ENCODE data around the gene OSBP2.

OSBP2 gene

DNA sequence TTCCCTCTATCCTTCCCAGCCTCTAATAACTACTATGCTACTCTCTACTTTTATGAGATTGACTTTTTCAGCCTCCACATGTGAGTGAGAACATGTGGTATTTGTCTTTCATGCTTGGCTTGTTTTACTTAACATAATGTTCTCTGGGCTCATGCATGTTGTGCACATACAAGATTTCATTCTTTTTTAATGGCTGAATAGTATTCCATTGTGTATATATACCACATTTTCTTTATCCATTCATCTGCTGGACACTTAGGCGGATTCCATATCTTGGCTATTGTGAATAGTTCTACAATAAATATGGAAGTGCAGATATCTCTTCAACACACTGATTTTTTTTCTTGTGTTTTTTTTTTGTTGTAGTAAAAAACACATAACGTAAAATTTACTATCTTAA, 19.4 kb downstream of the OSBP2 start:
- ATAC-seq, result no peak
- no peak for TF ChIP-seq GLIS3 (CRISPR knock-in tag; IDR thresholded peaks at IDR 0.05)
- peak; percentile 59 for TF ChIP-seq ZNF8 (CRISPR knock-in tag; IDR thresholded peaks at IDR 0.05)

- TF ChIP-seq OSR1 (CRISPR knock-in tag; IDR thresholded peaks at IDR 0.05), result no peak
- TF ChIP-seq ZFP3 (CRISPR knock-in tag; IDR thresholded peaks at IDR 0.05), result no peak
- no peak for TF ChIP-seq CSDC2 (CRISPR knock-in tag; IDR thresholded peaks at IDR 0.05)
- TF ChIP-seq ZNF8 (CRISPR knock-in tag; IDR thresholded peaks at IDR 0.05), result no peak
- no peak for TF ChIP-seq ZNF70 (CRISPR knock-in tag; IDR thresholded peaks at IDR 0.05)
- no peak for TF ChIP-seq ISL1 (CRISPR knock-in tag; IDR thresholded peaks at IDR 0.05)
- TF ChIP-seq ZNF565 (CRISPR knock-in tag; conservative IDR thresholded peaks at IDR 0.05; ENCODE audit: low read depth), result no peak
- no peak for TF ChIP-seq TOX (CRISPR knock-in tag; IDR thresholded peaks at IDR 0.05; ENCODE audit: borderline replicate concordance)
- no peak for TF ChIP-seq ESRRG (CRISPR knock-in tag; IDR thresholded peaks at IDR 0.05)
- TF ChIP-seq TCF4 (CRISPR knock-in tag; IDR thresholded peaks at IDR 0.05; ENCODE audit: borderline replicate concordance), result no peak
- TF ChIP-seq, protein P1, sequence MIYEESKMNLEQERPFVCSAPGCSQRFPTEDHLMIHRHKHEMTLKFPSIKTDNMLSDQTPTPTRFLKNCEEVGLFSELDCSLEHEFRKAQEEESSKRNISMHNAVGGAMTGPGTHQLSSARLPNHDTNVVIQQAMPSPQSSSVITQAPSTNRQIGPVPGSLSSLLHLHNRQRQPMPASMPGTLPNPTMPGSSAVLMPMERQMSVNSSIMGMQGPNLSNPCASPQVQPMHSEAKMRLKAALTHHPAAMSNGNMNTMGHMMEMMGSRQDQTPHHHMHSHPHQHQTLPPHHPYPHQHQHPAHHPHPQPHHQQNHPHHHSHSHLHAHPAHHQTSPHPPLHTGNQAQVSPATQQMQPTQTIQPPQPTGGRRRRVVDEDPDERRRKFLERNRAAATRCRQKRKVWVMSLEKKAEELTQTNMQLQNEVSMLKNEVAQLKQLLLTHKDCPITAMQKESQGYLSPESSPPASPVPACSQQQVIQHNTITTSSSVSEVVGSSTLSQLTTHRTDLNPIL (CRISPR knock-in tag; IDR thresholded peaks at IDR 0.05; ENCODE audit: low read depth), result no peak
- TF ChIP-seq, protein P2, sequence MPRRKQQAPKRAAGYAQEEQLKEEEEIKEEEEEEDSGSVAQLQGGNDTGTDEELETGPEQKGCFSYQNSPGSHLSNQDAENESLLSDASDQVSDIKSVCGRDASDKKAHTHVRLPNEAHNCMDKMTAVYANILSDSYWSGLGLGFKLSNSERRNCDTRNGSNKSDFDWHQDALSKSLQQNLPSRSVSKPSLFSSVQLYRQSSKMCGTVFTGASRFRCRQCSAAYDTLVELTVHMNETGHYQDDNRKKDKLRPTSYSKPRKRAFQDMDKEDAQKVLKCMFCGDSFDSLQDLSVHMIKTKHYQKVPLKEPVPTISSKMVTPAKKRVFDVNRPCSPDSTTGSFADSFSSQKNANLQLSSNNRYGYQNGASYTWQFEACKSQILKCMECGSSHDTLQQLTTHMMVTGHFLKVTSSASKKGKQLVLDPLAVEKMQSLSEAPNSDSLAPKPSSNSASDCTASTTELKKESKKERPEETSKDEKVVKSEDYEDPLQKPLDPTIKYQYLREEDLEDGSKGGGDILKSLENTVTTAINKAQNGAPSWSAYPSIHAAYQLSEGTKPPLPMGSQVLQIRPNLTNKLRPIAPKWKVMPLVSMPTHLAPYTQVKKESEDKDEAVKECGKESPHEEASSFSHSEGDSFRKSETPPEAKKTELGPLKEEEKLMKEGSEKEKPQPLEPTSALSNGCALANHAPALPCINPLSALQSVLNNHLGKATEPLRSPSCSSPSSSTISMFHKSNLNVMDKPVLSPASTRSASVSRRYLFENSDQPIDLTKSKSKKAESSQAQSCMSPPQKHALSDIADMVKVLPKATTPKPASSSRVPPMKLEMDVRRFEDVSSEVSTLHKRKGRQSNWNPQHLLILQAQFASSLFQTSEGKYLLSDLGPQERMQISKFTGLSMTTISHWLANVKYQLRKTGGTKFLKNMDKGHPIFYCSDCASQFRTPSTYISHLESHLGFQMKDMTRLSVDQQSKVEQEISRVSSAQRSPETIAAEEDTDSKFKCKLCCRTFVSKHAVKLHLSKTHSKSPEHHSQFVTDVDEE (CRISPR knock-in tag; IDR thresholded peaks at IDR 0.05), result no peak
- TF ChIP-seq CSRNP3 (CRISPR knock-in tag; IDR thresholded peaks at IDR 0.05), result no peak
- no peak for TF ChIP-seq SNAI2 (CRISPR knock-in tag; IDR thresholded peaks at IDR 0.05)
- no peak for TF ChIP-seq RARB (CRISPR knock-in tag; IDR thresholded peaks at IDR 0.05)
- TF ChIP-seq, protein P3, sequence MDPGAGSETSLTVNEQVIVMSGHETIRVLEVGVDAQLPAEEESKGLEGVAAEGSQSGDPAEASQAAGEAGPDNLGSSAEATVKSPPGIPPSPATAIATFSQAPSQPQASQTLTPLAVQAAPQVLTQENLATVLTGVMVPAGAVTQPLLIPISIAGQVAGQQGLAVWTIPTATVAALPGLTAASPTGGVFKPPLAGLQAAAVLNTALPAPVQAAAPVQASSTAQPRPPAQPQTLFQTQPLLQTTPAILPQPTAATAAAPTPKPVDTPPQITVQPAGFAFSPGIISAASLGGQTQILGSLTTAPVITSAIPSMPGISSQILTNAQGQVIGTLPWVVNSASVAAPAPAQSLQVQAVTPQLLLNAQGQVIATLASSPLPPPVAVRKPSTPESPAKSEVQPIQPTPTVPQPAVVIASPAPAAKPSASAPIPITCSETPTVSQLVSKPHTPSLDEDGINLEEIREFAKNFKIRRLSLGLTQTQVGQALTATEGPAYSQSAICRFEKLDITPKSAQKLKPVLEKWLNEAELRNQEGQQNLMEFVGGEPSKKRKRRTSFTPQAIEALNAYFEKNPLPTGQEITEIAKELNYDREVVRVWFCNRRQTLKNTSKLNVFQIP (CRISPR knock-in tag; IDR thresholded peaks at IDR 0.05; ENCODE audit: borderline replicate concordance, low read depth), result no peak
- TF ChIP-seq BACH2 (CRISPR knock-in tag; IDR thresholded peaks at IDR 0.05; ENCODE audit: borderline replicate concordance), result no peak
- ATAC-seq, result peak; percentile 78
Observed at GRCh38 chr22:30717331-30717921, 22.8 kb downstream of the OSBP2 start.

DNA sequence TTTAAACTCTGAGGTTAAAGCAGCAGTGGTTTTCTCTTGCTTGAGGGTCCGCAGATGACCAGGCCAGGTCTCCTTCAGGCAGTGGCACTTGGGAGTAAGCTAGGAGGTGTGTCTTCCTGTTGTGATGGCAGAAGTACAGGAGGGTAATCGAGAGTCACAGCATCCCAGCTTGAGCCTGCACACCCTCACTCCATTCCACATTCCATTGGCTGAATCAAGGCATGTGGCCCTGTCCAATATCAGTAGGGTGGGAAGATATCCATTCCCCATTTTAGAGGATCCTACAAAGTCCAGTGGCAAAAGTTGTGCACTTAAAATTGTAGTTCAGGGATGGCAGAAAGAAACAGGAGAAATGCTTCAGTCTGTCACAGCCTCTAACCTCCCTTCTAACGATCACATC, 23.3 kb downstream of the OSBP2 start:
- peak; percentile 55 for ATAC-seq
- no peak for TF ChIP-seq BACH2 (CRISPR knock-in tag; IDR thresholded peaks at IDR 0.05; ENCODE audit: borderline replicate concordance)
- TF ChIP-seq, protein P2 (CRISPR knock-in tag; IDR thresholded peaks at IDR 0.05), result no peak

GRCh38 chr22:30718491-30718890, 23.8 kb downstream of the OSBP2 start:
- no peak for ATAC-seq
- TF ChIP-seq CSRNP3 (CRISPR knock-in tag; IDR thresholded peaks at IDR 0.05) (no peak), RARB (CRISPR knock-in tag; IDR thresholded peaks at IDR 0.05) (no peak), ESRRG (CRISPR knock-in tag; IDR thresholded peaks at IDR 0.05) (no peak), ZFP30 (CRISPR knock-in tag; IDR thresholded peaks at IDR 0.05) (no peak), PPARA (CRISPR knock-in tag; IDR thresholded peaks at IDR 0.05; ENCODE audit: borderline replicate concordance) (no peak), ZNF565 (CRISPR knock-in tag; conservative IDR thresholded peaks at IDR 0.05; ENCODE audit: low read depth) (no peak), ZNF70 (CRISPR knock-in tag; IDR thresholded peaks at IDR 0.05) (no peak), ZC3H10 (CRISPR knock-in tag; IDR thresholded peaks at IDR 0.05) (no peak)
- TF ChIP-seq, protein P3 (CRISPR knock-in tag; IDR thresholded peaks at IDR 0.05; ENCODE audit: borderline replicate concordance, low read depth), result no peak

Data from SK-N-SH treated with all-trans-retinoic acid at 6 μM for 48 hours (cell line).